Ascending aorta (tissue), 2 donors: ENCODE data around the gene BACE2. TPM values are rescaled to one million over a fixed set of nuclear protein-coding genes. Genes with fewer than 3 reads are reported as not detected.

ENCODE experiments used
- DNase-seq, 2 donors: peaks; one replicate each; pipeline ENCODE4 v3.0.0-alpha.2; 2019; ENCODE audit warnings: low spot score in 2 of 2
- H3K27ac ChIP-seq, 2 donors: fragments of 200-600 bp; sonication (generic); one replicate each; pipeline ENCODE4 v1.5.1; 2016 to 2017; ENCODE audit warnings: mild to moderate bottlenecking in 1 of 2
- H3K27me3 ChIP-seq: fragments of 200-600 bp; sonication (generic); one replicate; pipeline ENCODE4 v1.5.1; 2017
- H3K36me3 ChIP-seq, 2 donors: fragments of 200-600 bp; sonication (generic); one replicate each; pipeline ENCODE4 v1.5.1; 2016
- H3K4me1 ChIP-seq, 2 donors: fragments of 200-600 bp; sonication (generic); one replicate each; pipeline ENCODE4 v1.5.1; 2016 to 2017; ENCODE audit warnings: mild to moderate bottlenecking in 1 of 2
- H3K4me3 ChIP-seq, 2 donors: fragments of 200-600 bp; sonication (generic); one replicate each; pipeline ENCODE4 v1.5.1; 2016 to 2017; ENCODE audit warnings: mild to moderate bottlenecking in 1 of 2
- H3K9me3 ChIP-seq, 2 donors: fragments of 200-600 bp; sonication (generic); one replicate each; pipeline ENCODE4 v1.5.1; 2016
- intact Hi-C: fragments of 100-400 bp; cut with DNase I; formaldehyde crosslinking; loops from one replicate; pipeline ENCODE4 v1.15.1; 2023
- total RNA-seq: library from RNA; depleted of rRNA; stranded (reverse); fragments of >200 nt; gene quantifications from one replicate; pipeline ENCODE4 v1.1.0, GENCODE V29; 2016
- TF ChIP-seq, protein P1 (sequence below), 3 experiments: fragments of 200-600 bp in 2 of 3; fragments of 450-650 bp in 1 of 3; sonication (generic) in 2 of 3; IDR thresholded peaks; one replicate each; pipeline ENCODE4 v1.5.1; 2016 to 2019; ENCODE audit warnings: antibody characterized with exemption in 3 of 3, mild to moderate bottlenecking in 1 of 3, moderate library complexity in 1 of 3

The BACE2 gene
- total RNA-seq, 1 donor from 2014 or later, result 151 TPM

DNA sequence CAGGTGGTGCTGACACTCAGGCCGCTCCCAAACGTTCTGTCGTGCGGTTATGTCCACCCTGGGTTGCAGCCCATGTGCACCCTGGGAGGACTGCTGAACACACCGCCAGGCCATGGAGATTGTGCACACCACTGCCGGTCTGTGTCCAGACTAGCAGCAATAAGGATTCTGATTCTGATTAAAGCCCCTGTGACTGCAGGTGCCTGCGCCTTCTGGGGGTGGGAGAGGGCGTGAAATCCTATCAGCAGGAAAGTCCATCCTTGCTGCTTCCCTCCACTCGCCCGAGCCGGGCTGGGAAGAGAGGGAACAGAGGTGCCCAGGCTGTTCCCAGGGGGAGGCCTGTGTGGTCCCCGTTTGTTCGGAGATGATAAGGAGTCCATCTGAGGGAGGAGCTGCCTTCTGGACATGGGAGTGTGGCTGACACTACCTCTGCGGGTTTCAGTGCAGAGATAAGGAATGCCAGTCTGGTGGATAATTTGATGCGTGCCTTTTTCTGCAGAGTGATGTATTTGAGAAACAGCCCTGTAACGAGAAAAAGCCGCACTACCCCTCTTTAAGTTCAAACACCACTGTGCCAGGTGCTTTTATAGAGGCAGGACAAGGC lies 41.2 kb downstream of the BACE2 start:
- Histone ChIP-seq H3K27ac (no peak overlapping the region), H3K9me3 (no peaks in the 10 kb centered on the region), H3K4me3 (no peak overlapping the region), H3K36me3 (peaks cover 0 to 7% of the 10 kb centered on the region in 2 donors), H3K4me1 (peaks cover 3 to 19% of the 10 kb centered on the region in 2 donors), H3K27me3 (no peaks in the 10 kb centered on the region)
- intact Hi-C loops, result no loop called here
- DNase-seq, result no peak
- TF ChIP-seq, protein P1, sequence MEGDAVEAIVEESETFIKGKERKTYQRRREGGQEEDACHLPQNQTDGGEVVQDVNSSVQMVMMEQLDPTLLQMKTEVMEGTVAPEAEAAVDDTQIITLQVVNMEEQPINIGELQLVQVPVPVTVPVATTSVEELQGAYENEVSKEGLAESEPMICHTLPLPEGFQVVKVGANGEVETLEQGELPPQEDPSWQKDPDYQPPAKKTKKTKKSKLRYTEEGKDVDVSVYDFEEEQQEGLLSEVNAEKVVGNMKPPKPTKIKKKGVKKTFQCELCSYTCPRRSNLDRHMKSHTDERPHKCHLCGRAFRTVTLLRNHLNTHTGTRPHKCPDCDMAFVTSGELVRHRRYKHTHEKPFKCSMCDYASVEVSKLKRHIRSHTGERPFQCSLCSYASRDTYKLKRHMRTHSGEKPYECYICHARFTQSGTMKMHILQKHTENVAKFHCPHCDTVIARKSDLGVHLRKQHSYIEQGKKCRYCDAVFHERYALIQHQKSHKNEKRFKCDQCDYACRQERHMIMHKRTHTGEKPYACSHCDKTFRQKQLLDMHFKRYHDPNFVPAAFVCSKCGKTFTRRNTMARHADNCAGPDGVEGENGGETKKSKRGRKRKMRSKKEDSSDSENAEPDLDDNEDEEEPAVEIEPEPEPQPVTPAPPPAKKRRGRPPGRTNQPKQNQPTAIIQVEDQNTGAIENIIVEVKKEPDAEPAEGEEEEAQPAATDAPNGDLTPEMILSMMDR (IDR thresholded peaks at IDR 0.05), result no peak

GRCh38 chr21:41210426-41211059 lies 42.6 kb downstream of the BACE2 start:
- DNase-seq, result no peak
- no peak overlapping the region for H3K27ac ChIP-seq

DNA sequence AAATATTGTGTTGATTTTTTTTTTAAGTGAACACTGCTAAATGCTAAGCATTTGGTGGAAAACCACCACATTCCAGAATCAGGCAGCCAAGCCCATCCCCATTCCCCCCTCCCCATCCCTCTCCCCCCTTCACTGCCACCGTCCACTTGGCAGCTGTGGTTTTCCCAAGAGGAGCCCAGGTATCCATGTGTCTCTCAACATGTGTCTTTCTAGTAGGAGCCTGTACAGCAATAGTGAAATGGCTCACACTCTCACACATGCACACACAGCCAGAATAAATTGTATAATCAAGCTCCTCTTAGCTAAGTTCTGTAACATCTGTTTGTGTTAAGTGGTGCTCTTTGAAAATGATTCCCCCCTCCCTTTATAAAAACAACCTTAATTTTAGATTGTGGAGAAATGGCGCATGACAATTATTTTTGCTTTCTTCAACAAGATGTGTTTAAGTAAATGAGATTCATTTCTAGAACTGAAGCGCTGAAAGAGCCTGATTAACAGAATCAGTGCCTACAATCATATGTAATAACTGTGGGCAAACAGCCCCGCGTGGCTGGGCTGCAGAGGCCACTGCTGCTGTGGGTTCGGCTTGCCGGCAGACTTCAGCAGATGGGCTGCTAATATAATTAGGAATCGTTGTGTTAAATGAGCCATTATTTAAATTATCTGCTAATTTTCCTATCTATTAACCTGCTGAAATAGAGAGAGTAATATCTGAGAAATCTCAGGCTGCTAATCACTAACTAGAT lies 43.3 kb downstream of the BACE2 start:
- no peaks in the 10 kb centered on the region for H3K9me3 ChIP-seq
- H3K4me3 ChIP-seq, result no peak overlapping the region
- no peaks in the 10 kb centered on the region for H3K27me3 ChIP-seq
- peaks cover 3 to 19% of the 10 kb centered on the region in 2 donors for H3K4me1 ChIP-seq
- no peak overlapping the region for H3K27ac ChIP-seq
- intact Hi-C loops, result no loop called here
- peaks cover 0 to 7% of the 10 kb centered on the region in 2 donors for H3K36me3 ChIP-seq
- DNase-seq, result no peak
- TF ChIP-seq, protein P1 (IDR thresholded peaks at IDR 0.05), result no peak

More at GRCh38 chr21:41210426-41211059, 42.6 kb downstream of the BACE2 start:
- Histone ChIP-seq H3K36me3 (peaks cover 0 to 7% of the 10 kb centered on the region in 2 donors), H3K9me3 (no peaks in the 10 kb centered on the region), H3K4me3 (no peak overlapping the region), H3K4me1 (peaks cover 3 to 19% of the 10 kb centered on the region in 2 donors), H3K27me3 (no peaks in the 10 kb centered on the region)
- TF ChIP-seq, protein P1 (IDR thresholded peaks at IDR 0.05), result no peak
- intact Hi-C loops, result no loop called here

- no peak for DNase-seq
- Histone ChIP-seq H3K27me3 (no peaks in the 10 kb centered on the region), H3K36me3 (peaks cover 0 to 7% of the 10 kb centered on the region in 2 donors), H3K4me3 (no peak overlapping the region), H3K9me3 (no peaks in the 10 kb centered on the region), H3K27ac (no peak overlapping the region), H3K4me1 (peaks cover 3 to 21% of the 10 kb centered on the region in 2 donors)
- intact Hi-C loops, result no loop called here
- TF ChIP-seq, protein P1 (IDR thresholded peaks at IDR 0.05), result no peak
Observed at GRCh38 chr21:41213021-41213420, 45.1 kb downstream of the BACE2 start.

DNA sequence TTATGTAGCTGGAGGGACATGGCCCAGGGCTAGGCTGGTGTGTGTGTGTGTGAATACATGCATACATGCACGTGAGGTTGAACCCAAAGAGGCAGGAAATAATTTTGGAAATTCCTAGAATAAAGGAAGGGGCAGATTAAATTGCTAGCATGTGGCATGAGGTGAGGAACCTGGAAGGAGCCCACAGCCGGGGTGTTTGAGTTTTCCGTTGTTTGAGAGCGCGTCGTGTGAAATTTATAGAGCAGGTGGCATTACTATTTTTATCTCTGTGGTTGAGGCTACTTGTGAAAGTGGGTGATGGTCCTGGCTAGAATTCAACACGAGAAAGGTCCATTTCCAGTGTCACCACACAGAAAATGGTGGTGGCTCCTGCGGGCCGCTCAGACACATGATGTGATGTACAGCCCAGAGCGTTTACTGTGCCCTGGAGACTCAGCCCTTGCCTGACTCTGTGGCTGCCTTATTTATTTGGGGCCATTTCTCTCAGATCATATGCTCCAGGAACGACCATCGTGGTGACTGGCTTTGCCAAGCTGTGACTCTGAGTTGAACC lies 48.0 kb downstream of the BACE2 start:
- DNase-seq, result no peak
- H3K27ac ChIP-seq, result peak overlapping the region in 1 of 2 donors; percentile 68
- intact Hi-C loops, result loop anchor here (5.0 kb wide), 1 partner anchor 36 kb away; no protein-coding TSS in a partner anchor

More for the DNA sequence above, 48.0 kb downstream of the BACE2 start:
- TF ChIP-seq, protein P1 (IDR thresholded peaks at IDR 0.05), result no peak
- no peaks in the 10 kb centered on the region for H3K9me3 ChIP-seq
- H3K4me1 ChIP-seq, result peaks cover 0 to 20% of the 10 kb centered on the region in 2 donors
- no peak overlapping the region for H3K4me3 ChIP-seq
- peaks cover 0 to 2% of the 10 kb centered on the region in 2 donors for H3K36me3 ChIP-seq
- H3K27me3 ChIP-seq, result no peaks in the 10 kb centered on the region
